NCI-H128 (cell line): Measurements from ENCODE around the gene CUL9.

Experiments used
- DNase-seq: peaks from one replicate; lab custom pipeline; 2025; ENCODE audit not compliant: unreplicated experiment; lab: John Stamatoyannopoulos, UW

Gene CUL9

GRCh38 chr6:43254138-43254817 is 72.3 kb downstream of the CUL9 start:
- no peak for DNase-seq

- DNase-seq: no peak
Measured at GRCh38 chr6:43254846-43255245, 72.8 kb downstream of the CUL9 start.

- DNase-seq: no peak
Measured at GRCh38 chr6:43255408-43256054, 73.5 kb downstream of the CUL9 start.

DNA sequence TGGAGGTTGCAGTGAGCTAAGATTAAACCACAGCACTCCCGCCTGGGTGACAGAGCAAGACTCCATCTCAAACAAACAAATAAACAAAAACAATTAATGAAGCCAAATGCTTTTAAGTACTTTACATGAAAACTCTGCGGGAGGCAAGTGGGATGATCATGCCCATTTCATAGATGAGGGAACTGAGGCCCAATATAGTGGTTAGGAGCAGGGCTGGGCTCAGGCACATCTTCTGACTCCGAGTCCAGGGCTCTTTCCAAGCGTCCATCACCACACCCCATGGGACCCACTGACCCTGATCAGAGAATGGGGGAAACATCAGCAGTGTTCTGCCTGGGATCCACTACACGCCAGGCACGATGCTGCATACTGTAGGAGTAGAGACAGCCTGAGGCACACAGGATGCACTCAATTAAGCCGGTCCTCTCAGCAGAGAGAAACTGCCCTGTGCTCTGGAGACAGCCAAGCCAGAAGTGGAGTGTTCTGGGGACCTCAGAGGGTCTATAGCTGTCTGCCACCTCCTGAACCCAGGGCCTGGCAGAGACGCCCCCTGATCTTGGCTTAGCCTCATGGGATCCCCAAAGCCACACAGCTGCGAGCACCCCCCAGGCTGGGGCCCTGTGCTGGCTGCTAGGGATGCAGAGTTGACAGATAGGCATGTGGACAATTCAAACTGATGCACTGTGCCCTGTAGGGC is 74.8 kb downstream of the CUL9 start:
- DNase-seq: no peak

- no peak for DNase-seq
Measured at GRCh38 chr6:43257367-43258145, 75.6 kb downstream of the CUL9 start.

DNA sequence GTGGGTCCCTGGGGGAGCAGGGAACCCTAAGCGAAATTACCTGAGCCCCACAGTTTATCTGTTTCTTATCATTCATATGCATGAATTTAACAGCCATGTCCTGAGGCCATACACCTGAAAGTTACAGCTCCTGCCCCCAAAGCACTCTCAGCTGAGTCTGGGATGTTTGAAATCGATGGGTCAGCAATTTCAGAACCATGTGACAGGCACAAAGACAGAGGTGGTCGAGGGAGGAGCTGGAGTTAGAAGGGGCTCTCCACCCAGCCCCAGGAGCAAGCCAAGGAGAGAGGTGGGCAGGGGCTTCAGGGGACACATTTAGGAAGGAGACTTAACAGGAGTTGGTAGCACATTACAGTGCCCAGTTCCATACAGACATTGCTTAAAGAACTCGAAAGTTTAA is 76.2 kb downstream of the CUL9 start:
- DNase-seq: no peak

- DNase-seq: no peak
Measured at GRCh38 chr6:43258807-43259686, 77.1 kb downstream of the CUL9 start.

DNA sequence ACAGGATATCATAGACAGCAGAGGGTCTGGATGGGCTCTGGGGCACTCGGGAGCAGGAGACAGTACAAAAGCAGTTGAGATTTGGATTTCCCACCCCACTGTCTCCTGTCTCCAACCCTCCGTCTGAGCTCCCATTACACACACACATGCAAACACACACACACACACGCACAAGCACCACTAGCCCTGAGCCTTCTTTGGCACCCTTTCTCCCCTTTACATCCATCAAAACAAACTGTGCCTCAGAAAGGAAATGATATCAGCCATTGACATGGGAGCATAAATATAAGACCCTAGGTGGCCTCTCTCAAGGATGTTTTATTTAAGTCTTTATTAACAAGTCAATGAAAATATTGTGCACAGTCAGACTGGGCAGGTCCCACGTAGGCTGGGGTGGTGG is 78.8 kb downstream of the CUL9 start:
- DNase-seq: no peak

GRCh38 chr6:43261198-43261597 is 79.2 kb downstream of the CUL9 start:
- no peak for DNase-seq

DNA sequence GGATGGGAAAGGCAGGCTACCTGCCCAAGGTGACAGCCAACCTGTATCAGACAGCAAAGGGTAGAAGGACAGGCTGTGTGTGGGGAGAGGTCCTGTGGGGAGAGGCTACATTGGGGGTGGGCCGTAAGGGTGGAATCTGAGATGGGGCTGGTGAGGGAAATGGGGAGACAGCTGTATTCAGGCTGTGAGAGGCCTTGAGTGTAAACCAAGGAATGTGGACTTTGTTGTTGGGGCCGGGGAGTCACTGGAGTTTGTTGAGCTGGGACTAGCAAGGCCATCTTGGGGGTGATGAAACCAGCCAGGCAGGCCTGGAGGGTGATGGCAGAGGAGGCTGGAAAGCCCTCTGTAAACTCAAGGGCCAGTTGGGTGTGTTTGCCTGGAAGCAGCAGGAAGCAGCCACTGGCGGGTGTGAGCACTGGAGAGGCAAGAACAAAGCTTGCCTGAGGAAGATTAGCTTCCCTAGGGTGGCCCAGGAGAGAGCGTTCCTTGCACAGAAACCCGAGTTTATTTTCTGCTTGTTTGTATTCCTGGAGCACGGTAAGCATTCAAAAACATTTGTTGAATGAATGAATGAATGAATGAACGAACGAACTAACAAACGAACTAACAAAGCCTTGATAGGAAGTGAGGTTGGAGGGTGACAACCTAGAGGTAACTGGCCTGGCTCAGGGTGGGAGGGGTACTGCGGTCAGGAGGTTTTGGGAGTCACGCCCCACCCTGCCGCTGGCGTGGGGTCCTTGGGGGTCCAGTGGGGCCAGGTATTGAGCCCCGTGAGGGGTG is 80.2 kb downstream of the CUL9 start:
- no peak for DNase-seq

GRCh38 chr6:43262780-43263313 is 80.9 kb downstream of the CUL9 start:
- DNase-seq: no peak

GRCh38 chr6:43263314-43264178 is 81.5 kb downstream of the CUL9 start:
- no peak for DNase-seq

DNA sequence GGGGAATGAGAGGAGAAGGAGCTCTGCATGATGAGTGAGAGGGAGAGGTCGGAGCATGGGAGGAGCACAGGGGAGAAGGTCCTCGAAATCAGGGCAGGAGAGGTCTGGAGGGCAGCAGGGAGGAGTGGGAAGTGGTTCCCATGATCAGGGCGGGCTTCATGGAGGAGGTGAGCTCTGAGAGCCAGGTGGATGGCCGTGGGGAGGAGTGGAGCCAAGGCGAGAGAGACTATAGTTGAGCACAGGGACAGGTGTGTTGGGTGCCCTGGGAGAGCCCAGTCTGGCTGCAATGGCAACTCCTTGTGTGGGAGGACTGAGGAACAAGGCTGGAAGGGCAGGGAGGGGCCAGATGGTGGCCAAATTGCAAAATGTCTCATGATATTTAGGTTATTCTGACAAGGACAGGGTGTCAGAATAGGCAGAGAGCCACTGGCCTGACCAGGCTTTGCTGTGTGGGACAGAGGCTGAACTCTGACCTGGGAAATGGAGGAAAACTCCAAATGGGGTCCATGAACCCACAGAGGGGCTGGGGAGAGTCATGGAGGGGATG is 82.7 kb downstream of the CUL9 start:
- no peak for DNase-seq

DNA sequence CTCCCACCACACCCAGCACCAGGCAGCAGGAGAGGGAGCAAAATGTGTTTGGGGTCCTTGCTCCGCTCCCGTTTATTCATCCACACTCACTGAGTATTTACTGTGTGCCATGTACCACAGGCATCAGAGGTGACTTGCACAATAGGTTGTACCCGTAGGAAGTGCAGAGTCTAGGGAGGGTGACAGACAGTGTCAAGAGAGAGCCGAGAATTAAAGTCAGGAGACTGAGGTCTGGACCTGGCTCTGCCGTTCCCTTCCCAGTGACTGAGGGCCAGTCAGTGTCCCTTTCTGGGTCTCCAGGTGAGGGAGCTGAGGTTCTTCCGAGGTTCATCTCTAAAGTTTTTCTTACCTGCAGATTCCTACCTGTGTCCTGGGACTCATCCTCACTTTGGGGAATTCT is 83.6 kb downstream of the CUL9 start:
- DNase-seq: no peak

DNA sequence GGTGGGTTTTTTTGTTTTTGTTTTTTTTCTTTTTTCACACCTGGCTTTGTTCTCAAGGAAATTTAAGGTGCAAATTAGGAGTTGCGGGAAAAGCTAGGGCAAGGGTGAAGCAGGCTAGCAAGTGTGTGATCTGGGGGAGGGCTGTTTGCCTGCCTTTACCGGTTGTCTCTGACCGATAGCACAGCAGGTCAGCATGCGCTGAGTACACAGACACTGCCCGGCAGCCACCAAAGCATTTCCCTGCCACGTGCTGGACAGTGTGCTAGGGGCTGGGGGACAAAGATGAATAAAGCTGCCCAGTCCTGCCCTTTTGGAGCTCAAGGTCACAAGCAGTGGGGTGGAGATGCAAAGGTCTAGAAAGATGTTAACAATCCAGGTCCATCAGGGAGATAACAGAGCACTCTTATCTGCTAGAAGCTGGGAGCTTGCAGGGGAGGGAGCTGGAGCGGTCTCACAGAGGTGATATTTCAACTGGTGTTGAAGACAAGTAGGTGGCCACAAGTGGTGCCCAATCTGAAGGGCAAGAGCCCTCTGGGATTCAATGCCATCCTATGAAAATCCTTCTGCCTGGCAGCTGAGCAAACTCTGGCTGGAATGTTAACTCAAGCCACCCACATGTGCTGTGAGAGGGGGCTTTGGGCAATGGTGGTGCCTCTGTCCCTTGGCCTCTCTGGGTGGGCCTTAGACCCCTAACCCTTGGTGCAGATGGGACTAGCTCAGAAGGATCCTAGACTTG is 85.8 kb downstream of the CUL9 start:
- no peak for DNase-seq

DNA sequence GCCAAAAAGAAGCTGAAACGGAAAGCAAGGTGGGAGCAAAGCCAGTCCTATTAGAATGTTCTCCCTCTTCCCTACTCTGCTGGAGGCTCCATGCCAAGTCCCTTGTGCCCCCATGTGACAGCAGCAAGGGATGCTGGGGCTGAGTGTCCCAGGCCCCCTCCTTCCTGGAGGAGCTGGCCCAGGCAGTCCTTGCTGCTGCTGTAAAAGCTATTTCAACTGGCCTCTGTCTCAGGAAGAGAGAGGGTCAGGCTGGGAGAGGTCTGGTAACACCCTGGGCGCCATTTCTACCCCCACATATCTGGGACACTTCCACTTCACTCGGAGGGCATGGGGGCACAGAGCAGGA is 86.3 kb downstream of the CUL9 start:
- DNase-seq: no peak

- DNase-seq: no peak
Measured at GRCh38 chr6:43268782-43269272, 86.8 kb downstream of the CUL9 start.
